CD1c-positive myeloid dendritic cell (primary cell): ENCODE results near the gene CX3CR1.
A peak's percentile ranks its signal among the peaks of the same experiment; 100 is the strongest.

Experiments
- DNase-seq: peaks from one replicate; pipeline ENCODE4 v3.0.0-alpha.2; 2016; ENCODE audit errors: extremely low spot score

CX3CR1 gene

DNA sequence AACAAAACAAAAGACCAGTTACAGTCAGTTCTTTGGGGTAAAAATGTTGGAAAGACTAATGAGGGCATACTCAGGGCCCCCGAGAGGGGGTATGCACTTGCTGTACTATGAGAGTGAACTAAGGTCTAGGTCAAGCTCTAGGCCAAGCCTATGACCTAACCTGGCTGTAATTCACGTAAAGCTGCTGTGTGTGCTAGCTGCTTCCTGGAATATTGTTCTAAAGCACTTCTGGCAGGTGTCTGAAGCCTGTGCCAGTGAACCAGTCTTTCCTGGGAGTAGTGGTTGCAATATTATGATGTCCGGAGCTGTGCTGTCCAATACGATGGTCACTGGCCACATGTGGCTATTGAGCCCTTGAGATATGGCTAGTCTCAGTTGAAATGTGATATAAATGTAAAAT is 13.1 kb upstream of the CX3CR1 start:
- DNase-seq = no peak

GRCh38 chr3:39291903-39292329 is 12.1 kb upstream of the CX3CR1 start:
- DNase-seq = peak; percentile 81

- no peak for DNase-seq
Observed at GRCh38 chr3:39290255-39290654, 10.4 kb upstream of the CX3CR1 start.

- no peak for DNase-seq
Observed at GRCh38 chr3:39289107-39289506, 9.3 kb upstream of the CX3CR1 start.

DNA sequence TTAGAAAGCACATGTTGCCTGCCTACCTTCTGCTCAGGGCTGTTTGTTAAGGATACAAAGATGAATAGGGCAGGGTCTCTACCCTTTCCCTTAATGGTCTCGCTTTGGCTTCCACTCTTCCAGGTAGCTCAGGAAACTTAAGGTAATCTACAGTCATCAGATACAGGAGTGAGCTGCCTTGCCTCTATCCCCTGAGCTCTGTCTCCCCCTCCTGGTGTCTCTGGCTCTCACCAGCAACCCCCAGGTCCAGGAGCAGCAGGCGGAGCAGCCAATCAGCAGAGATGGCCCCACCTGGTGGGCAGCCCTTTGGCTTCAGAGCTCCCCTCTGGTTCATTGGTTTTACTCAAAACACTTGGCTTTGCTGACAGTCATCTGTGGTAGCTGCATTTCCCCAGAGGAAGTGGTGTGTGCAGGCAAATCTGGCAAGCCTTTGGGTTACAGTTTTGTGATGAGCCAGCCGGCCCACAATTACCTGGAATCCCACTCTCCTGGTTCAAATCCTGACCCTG is 8.5 kb upstream of the CX3CR1 start:
- DNase-seq = peak; percentile 84

- no peak for DNase-seq
Observed at GRCh38 chr3:39287216-39288164, 7.7 kb upstream of the CX3CR1 start.

DNA sequence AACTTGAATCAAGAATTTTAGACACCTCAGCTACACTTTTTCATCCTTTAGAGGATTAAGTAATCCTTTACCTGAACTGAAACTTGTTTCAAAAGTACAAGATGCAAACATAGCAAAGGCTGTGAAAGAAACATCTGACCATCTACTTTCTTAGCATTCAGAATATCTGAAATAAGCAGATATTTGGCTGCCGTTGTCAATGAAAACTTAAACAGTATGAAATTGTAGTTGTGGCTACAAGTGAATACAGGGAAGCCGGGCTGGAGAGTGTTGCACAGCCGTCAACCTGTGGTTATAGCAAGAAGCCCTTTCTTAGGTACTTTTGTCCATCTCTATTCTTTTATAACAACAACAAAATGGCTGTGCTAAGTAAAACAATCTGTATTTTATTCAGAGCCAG is 6.9 kb upstream of the CX3CR1 start:
- no peak for DNase-seq

DNA sequence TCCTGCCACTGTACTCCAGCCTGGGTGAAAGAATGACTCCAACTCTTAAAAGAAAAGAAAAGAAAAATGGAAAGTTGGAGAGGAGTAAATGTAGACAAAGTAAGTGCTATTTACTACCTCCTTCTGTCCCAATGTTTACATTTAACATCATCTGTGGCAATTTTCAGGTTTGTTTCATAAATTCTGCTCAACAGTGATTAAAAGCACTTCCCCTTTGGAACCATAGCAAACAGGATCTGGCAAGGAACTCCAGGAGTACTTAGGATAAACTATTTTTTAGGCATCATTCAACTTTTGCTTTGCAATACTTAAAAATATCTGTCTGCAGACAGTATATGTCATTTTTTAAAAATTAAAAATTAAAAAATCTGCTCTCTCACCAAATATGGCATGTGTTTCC is 5.5 kb upstream of the CX3CR1 start:
- DNase-seq = peak; percentile 43

- DNase-seq = peak; percentile 52
Observed at GRCh38 chr3:39284457-39284881, 4.6 kb upstream of the CX3CR1 start.

DNA sequence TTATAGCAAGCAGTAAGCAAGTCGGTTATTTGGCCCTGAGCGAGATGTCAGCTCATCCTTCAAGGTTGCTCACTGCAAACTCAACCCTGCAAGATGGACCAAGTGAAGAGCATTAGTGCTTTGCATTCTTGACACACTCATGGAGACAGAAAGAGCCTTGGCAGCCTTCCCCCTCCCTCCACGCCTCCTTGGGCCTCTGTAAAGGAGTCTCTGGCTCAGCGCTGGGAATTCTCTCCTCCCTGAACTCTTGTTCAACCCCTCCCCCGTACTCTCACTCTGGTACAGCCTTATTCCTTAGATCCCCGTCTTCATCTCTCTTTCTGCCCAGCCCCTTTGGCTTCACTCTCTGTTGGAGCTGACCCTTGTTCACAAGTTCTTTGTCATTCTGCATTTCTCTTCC is 2.2 kb upstream of the CX3CR1 start:
- DNase-seq = no peak

DNA sequence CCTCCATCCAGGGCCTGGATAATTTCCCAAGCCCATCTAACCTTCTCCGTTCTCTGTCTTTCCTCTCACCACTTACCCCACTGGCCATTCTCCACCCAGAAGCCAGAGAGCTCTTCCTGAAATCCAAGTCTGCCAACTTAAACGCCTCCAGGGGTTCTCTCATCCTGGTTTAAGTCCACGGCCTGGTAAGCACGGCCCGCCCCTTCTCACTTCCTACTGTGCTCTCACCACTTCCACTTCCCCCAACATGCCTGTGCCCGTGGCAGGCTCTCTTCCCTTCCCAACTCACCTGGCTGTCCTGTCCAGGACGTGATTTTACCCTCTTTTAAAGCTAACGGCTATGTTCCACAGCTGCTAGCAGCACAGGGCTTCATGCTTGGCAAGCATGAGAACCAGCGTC is 1.7 kb upstream of the CX3CR1 start:
- peak; percentile 53 for DNase-seq

DNA sequence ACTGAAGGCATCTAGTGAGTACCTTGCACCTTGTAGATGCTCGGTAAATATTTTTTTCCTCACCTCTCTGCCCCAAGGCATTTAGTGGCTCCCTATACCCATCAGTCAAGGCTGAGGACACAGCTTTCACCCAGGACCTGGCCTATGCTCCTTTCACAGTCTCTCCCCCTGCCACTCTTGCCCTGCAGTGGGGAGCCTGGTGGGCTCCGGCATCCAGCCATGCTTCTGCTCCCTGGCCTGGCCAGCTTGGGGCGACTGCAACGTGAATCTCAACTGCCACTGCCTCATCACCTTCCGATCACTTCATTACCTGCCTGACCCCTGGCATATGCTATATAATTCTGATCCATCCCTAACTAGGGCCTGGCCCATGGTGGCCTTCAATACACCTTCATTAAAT is 735 bp upstream of the CX3CR1 start:
- DNase-seq = no peak

DNA sequence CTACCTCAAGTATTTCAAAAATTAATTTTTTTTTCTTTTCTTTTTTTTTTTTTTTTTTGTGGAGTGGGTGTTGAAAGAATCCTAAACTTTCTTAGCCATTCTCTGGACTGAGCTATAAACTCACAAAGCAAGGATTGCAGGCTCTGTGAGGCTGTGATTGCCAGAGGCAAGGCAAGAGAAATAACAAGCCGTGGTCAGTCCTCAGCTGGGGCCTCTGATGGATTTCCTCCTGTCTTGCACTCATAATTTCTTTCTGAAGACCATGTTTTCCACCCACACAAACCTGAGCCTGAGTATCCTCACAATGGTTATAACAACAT is 1.3 kb downstream of the CX3CR1 start:
- DNase-seq = no peak

GRCh38 chr3:39277893-39278615 is 1.8 kb downstream of the CX3CR1 start:
- no peak for DNase-seq

GRCh38 chr3:39276746-39277145 is 3.1 kb downstream of the CX3CR1 start:
- DNase-seq = peak; percentile 33

GRCh38 chr3:39275963-39276593 is 3.8 kb downstream of the CX3CR1 start:
- DNase-seq = no peak

DNA sequence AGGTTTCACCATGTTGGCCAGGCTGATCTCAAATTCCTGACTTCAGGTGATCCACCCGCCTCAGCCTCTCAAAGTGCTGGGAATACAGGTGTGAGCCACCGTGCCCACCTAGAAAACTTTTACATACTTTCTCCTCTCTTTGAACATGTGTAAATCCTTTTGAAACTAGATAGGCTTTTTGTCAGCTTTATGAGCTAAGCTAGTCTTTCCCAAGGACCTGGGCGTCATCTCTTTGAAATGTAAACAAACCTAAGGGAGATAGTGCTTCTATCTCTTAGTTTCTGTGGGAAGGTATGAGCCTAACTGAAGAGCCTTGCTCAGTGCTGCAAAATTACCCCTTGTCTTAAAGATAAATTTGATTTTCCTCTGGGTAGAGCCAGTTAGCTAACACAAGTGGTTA is 4.8 kb downstream of the CX3CR1 start:
- no peak for DNase-seq

- DNase-seq = no peak
Observed at GRCh38 chr3:39273119-39273518, 6.7 kb downstream of the CX3CR1 start.

GRCh38 chr3:39272191-39272590 is 7.6 kb downstream of the CX3CR1 start:
- DNase-seq = peak; percentile 82

DNA sequence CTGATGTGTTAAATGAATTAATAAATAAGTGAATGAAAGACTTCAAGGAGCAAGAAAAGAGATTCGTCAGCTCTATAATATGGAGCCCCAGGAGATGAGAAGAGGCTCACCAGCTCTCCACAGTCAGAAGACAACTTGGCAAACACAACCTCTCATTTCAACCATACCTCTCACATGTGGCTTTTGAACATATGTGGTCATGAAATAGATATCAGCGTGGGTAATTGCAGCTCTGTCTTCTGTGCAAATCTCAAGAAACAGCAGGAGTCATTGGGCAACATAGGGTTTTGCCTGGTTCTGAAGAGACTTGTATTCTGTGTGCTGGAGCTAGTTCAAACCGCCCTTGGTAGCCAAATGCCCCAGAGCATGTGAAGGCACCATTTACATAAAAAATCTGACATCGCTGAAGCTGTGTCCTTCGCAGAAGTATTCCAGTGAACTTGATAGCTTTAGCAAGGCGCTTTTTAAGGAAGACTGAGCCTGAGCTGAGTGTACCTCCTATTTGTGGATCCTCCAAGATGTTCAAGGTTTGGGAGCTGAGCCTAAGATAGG is 8.4 kb downstream of the CX3CR1 start:
- no peak for DNase-seq

- no peak for DNase-seq
Observed at GRCh38 chr3:39269528-39269927, 10.3 kb downstream of the CX3CR1 start.

- DNase-seq = no peak
Observed at GRCh38 chr3:39268549-39268900, 11.3 kb downstream of the CX3CR1 start.
